ENCODE results near the gene CLIC6. TPM values are rescaled to one million over a fixed set of nuclear protein-coding genes. Genes with fewer than 3 reads are reported as not detected.

CLIC6 gene
- total RNA-seq, 1 experiment from 2014 or later, result not detected

GRCh38 chr21:34765619-34766018, 96.8 kb downstream of the CLIC6 start:
- no peaks in the 10 kb centered on the region for H3F3A ChIP-seq (ENCODE audit: low read length, unreplicated experiment)
- H4K20me1 ChIP-seq (ENCODE audit: low read length), result no peaks in the 10 kb centered on the region
- CTCF ChIA-PET, result no interaction called here
- no TSS peak for BruUV-seq (replicated peaks)
- POLR2A ChIA-PET (ENCODE audit: unreplicated experiment), result interaction anchor here (0.6 kb wide), 1 partner anchor 864 kb away, joined by 4 read pairs; no protein-coding TSS in a partner anchor
- H3K4me3 ChIP-seq (ENCODE audit: low read length), result no peak overlapping the region
- TF ChIP-seq EZH2phosphoT487 (IDR thresholded peaks at IDR 0.05; ENCODE audit: borderline replicate concordance, low read length), result no peak
- no peaks in the 10 kb centered on the region for H3K9me3 ChIP-seq (ENCODE audit: low read length)
- no peak overlapping the region for H3K9ac ChIP-seq (ENCODE audit: low read length)
- no peak overlapping the region for H3K4me2 ChIP-seq (ENCODE audit: low read length)
- H3K36me3 ChIP-seq (ENCODE audit: low read depth, low read length), result no peaks in the 10 kb centered on the region
- H3K4me1 ChIP-seq (ENCODE audit: insufficient read depth, low read length), result no peaks in the 10 kb centered on the region
- no peak overlapping the region for H2AFZ ChIP-seq (ENCODE audit: low read length)
- H3K27ac ChIP-seq (ENCODE audit: low read length), result no peak overlapping the region
- no peaks in the 10 kb centered on the region for H3K27me3 ChIP-seq (ENCODE audit: low read length)
- H3K9me2 ChIP-seq (replicated peaks; ENCODE audit: low read length), result no peaks in the 10 kb centered on the region
- intact Hi-C loops (cut with micrococcal nuclease), result no loop called here
- DNase-seq (no peak), ATAC-seq (no peak)
- no peaks in the 10 kb centered on the region for H3K79me2 ChIP-seq (ENCODE audit: low read length)

- no peaks in the 10 kb centered on the region for H3F3A ChIP-seq (ENCODE audit: low read length, unreplicated experiment)
Observed at GRCh38 chr21:34766862-34767261, 98.1 kb downstream of the CLIC6 start.

More at GRCh38 chr21:34766862-34767261, 98.1 kb downstream of the CLIC6 start:
- no peak overlapping the region for H3K4me3 ChIP-seq (ENCODE audit: low read length)
- ChIA-PET CTCF (no interaction called here), POLR2A (ENCODE audit: unreplicated experiment) (no interaction called here)
- H3K79me2 ChIP-seq (ENCODE audit: low read length), result no peaks in the 10 kb centered on the region
- DNase-seq, result no peak
- H4K20me1 ChIP-seq (ENCODE audit: low read length), result no peaks in the 10 kb centered on the region
- intact Hi-C loops (cut with micrococcal nuclease), result no loop called here
- no peak for ATAC-seq
- no peaks in the 10 kb centered on the region for H3K36me3 ChIP-seq (ENCODE audit: low read depth, low read length)
- no TSS peak for BruUV-seq (replicated peaks)
- no peaks in the 10 kb centered on the region for H3K9me3 ChIP-seq (ENCODE audit: low read length)
- peaks cover 6% of the 10 kb centered on the region for H3K4me1 ChIP-seq (ENCODE audit: insufficient read depth, low read length)
- no peak for TF ChIP-seq EZH2phosphoT487 (IDR thresholded peaks at IDR 0.05; ENCODE audit: borderline replicate concordance, low read length)
- no peak for TF ChIP-seq EZH2 (IDR thresholded peaks at IDR 0.05; ENCODE audit: low read length, unreplicated experiment)
- no peak for TF ChIP-seq CTCF (conservative IDR thresholded peaks at IDR 0.05; ENCODE audit: low read depth, low read length)
- no peak overlapping the region for H3K9ac ChIP-seq (ENCODE audit: low read length)
- H2AFZ ChIP-seq (ENCODE audit: low read length), result no peak overlapping the region
- no peaks in the 10 kb centered on the region for H3K27me3 ChIP-seq (ENCODE audit: low read length)
- no peak overlapping the region for H3K27ac ChIP-seq (ENCODE audit: low read length)
- H3K4me2 ChIP-seq (ENCODE audit: low read length), result no peak overlapping the region
- no peaks in the 10 kb centered on the region for H3K9me2 ChIP-seq (replicated peaks; ENCODE audit: low read length)

Other genes with a start within 250 kb of the CLIC6 start
- gene SMIM34, start 245.0 kb upstream of the CLIC6 start, total RNA-seq (2014; rRNA removed), result not detected in 2 replicates
- 0.58 and 0.69 TPM in 2 replicates for gene KCNE1, start 156.8 kb upstream of the CLIC6 start, total RNA-seq (2014; rRNA removed)
- gene RCAN1, start 53.9 kb upstream of the CLIC6 start, total RNA-seq (2014; rRNA removed), result 24.2 and 26.2 TPM in 2 replicates